Non-pigmented ciliary epithelial cell (primary cell): ENCODE results near the gene MPV17L2.

Source experiments
- DNase-seq: peaks from one replicate; pipeline ENCODE4 v3.0.0-alpha.2; 2010; ENCODE audit warnings: low read depth

Gene MPV17L2

DNA sequence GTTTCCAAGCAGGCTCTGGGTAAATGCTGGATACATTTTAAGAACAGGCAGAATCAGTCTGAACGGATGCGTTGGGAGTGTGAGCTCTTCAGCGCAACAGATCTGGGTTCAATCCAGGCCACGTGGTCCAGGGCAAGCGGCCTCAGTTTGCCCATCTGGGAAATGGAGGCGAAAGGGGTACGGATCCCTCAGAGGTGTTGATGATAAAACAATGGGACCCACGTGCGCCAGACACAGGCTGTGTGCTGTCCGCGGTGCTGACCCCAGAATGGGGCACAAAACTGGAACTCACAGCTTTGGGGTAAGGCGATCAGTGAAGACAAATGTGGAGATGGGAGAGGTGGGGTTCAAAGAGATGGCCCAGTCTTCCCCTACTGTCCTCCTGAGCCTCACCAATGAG, 46.3 kb downstream of the MPV17L2 start:
- no peak for DNase-seq

DNA sequence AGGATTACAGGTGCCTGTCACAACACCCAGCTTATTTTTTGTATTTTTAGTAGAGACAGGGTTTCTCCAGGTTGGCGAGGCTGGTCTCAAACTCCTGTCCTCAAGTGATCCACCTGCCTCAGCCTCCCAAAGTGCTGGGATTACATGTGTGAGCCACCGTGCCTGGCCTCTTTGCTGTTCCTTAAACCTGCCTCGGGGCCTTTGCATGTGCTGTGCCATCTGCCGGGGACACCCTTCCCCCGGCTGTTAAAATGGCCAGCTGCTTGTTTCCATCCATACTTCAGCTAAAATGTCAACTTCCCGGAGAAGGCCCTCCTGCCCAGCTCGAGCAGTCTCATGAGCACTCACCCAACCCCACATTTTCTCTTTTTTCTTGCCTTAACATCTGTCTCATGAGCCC, 52.3 kb downstream of the MPV17L2 start:
- DNase-seq, result no peak
